ENCODE data around the gene GFY.

Gene GFY

GRCh38 chr19:49396738-49397505, 28.3 kb upstream of the GFY start:
- TF ChIP-seq, protein P1, sequence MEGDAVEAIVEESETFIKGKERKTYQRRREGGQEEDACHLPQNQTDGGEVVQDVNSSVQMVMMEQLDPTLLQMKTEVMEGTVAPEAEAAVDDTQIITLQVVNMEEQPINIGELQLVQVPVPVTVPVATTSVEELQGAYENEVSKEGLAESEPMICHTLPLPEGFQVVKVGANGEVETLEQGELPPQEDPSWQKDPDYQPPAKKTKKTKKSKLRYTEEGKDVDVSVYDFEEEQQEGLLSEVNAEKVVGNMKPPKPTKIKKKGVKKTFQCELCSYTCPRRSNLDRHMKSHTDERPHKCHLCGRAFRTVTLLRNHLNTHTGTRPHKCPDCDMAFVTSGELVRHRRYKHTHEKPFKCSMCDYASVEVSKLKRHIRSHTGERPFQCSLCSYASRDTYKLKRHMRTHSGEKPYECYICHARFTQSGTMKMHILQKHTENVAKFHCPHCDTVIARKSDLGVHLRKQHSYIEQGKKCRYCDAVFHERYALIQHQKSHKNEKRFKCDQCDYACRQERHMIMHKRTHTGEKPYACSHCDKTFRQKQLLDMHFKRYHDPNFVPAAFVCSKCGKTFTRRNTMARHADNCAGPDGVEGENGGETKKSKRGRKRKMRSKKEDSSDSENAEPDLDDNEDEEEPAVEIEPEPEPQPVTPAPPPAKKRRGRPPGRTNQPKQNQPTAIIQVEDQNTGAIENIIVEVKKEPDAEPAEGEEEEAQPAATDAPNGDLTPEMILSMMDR (IDR thresholded peaks at IDR 0.05; ENCODE audit: extremely low read depth, insufficient read depth, missing control alignments) = no peak
- in situ Hi-C loops (cut with MboI; ENCODE audit: low pct_unique_long_range_greater_than_20kb, low sequenced_read_pairs, unreplicated experiment) = no loop called here
- no peak for DNase-seq (ENCODE audit: low spot score)

DNA sequence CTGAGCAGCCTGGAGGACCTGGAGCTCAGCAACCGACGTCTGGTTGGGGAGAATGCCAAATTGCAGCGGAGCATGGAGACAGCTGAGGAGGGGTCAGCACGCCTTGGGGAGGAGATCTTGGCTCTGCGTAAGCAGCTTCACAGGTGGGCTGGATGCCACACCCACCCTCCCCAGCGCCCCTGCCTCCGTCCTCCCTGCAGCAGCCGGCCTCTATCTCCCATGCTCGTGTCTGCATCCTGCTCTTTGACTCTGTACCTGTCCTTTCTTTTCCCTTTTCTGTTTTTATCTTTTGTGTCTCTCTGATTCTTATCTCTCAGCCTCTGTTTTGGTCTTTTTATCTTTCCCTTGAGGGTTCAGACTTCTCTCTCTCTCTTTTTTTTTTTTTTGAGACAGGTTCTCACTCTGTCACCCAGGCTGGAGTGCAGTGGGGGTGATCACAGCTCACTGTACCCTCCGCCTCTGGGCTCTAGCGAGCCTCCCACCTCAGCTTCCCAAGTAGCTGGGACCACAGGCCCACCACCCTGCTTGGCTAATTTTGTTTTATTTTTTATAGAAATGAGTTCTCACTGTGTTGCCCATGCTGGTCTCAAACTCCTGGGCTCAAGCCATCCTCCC, 27.1 kb upstream of the GFY start:
- TF ChIP-seq, protein P1 (IDR thresholded peaks at IDR 0.05; ENCODE audit: extremely low read depth, insufficient read depth, missing control alignments) = no peak
- no peak for DNase-seq (ENCODE audit: low spot score)
- in situ Hi-C loops (cut with MboI; ENCODE audit: low pct_unique_long_range_greater_than_20kb, low sequenced_read_pairs, unreplicated experiment) = no loop called here

DNA sequence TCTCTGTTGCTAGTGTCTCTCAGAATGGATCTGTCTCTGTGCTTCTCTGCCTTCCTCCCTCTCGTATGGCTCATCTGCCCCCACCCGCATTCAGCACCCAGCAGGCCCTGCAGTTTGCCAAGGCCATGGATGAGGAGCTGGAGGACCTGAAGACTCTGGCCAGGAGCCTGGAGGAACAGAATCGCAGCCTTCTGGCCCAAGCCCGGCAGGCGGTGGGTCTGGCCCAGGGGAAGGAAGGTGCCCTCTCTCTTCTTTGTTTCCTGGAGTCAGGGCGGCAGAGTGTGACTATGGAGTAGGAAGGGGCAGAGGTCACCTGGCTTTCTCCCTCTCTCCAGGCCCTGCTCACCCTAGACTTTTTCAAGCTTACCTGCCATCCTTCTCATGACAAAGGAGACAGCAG, 26.3 kb upstream of the GFY start:
- TF ChIP-seq, protein P1 (IDR thresholded peaks at IDR 0.05; ENCODE audit: extremely low read depth, insufficient read depth, missing control alignments) = no peak
- in situ Hi-C loops (cut with MboI; ENCODE audit: low pct_unique_long_range_greater_than_20kb, low sequenced_read_pairs, unreplicated experiment) = no loop called here
- no peak for DNase-seq (ENCODE audit: low spot score)

GRCh38 chr19:49400029-49400428, 25.2 kb upstream of the GFY start:
- no peak for DNase-seq (ENCODE audit: low spot score)
- in situ Hi-C loops (cut with MboI; ENCODE audit: low pct_unique_long_range_greater_than_20kb, low sequenced_read_pairs, unreplicated experiment) = no loop called here
- TF ChIP-seq, protein P1 (IDR thresholded peaks at IDR 0.05; ENCODE audit: extremely low read depth, insufficient read depth, missing control alignments) = no peak

GRCh38 chr19:49403404-49404187, 21.6 kb upstream of the GFY start:
- TF ChIP-seq, protein P1 (IDR thresholded peaks at IDR 0.05; ENCODE audit: extremely low read depth, insufficient read depth, missing control alignments) = no peak
- no peak for DNase-seq (ENCODE audit: low spot score)
- in situ Hi-C loops (cut with MboI; ENCODE audit: low pct_unique_long_range_greater_than_20kb, low sequenced_read_pairs, unreplicated experiment) = no loop called here

GRCh38 chr19:49407079-49407478, 18.1 kb upstream of the GFY start:
- no peak for DNase-seq (ENCODE audit: low spot score)
- in situ Hi-C loops (cut with MboI; ENCODE audit: low pct_unique_long_range_greater_than_20kb, low sequenced_read_pairs, unreplicated experiment) = no loop called here
- TF ChIP-seq, protein P1 (IDR thresholded peaks at IDR 0.05; ENCODE audit: extremely low read depth, insufficient read depth, missing control alignments) = no peak

All from GM13977 (cell line).